ENCODE results near the gene TMTC1.

Gene TMTC1

GRCh38 chr12:29609431-29610215, 174.1 kb downstream of the TMTC1 start:
- no peak for DNase-seq

DNA sequence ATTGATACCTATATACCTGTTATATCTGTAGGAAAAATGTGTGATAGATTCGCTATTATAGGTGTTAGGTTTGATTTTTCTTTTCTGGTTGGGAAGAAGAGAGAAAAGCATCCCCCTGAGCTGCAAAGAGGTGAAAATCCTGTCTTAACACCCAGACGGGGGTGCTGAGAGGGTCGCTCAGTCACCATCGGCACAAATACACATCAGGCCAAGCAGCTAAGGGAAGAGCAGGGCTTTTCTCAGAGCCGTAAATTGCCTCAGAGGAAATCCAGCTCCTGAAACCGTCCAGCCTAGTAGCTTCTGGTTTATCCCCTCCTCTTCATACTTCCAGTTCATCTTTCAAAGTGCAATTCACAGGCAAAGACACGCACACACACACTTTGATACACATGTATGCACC, 175.2 kb downstream of the TMTC1 start:
- no peak for DNase-seq

DNA sequence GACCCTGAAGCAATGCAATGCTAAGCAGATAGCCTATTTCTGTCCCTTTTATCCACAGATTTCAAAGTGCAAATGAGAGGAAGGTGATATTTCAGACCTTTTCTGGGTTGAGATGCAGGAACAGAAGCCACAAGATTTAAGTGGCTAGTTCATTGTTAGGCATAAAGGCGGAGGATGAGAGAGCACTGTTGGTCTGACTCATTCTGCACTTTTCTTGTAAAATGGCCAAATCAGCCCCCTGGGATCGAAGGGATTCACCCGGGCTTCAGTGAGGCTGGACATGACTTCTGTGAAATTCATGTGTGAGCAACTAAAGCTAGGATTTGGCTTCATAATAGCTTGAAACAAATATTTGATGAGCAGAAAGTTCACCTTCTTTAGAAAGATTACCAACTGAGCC, 184.4 kb downstream of the TMTC1 start:
- DNase-seq, result peak; percentile 5

- no peak for DNase-seq
Observed at GRCh38 chr12:29595071-29595755, 188.5 kb downstream of the TMTC1 start.

GRCh38 chr12:29593001-29593400, 190.7 kb downstream of the TMTC1 start:
- no peak for DNase-seq

DNA sequence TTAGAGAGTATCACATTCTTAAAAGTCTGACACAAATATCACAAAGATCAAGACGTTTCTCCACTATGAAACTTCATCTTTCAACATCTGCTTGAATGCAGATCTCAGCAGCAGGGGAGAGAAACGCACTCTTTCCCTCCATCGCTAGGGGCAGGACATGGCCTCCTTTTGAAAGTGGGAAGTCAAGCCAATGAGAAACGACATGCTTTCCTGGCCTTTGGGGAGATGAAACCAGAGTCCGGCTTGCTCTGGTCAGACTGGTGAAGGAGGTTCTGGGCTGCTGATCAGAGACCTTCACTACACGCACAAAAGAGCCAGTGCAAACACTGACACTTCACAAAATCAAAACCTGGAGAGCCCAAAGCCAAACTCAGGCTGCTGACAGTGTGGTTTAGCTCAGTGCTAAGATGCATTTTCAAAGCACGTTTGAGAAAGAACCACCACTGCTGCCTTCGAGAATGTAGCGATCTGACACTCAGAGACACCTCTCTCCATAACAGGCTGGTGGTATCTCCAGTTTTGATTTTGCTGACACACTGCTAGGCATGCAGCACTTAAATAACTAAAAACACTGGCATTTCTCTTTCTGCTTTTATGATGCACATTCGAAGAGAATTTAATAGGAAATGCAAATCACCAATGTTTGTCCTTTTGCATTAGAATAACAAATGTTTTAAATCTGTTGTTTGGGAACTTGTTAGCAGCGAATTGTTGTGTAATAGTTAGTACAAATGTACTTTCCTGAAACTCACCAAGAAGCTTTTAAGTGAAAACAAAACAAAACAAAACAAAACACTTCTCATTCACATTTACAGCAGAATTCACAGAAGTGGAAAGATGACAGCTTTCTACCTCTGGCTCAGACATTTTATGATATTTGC, 192.4 kb downstream of the TMTC1 start:
- no peak for DNase-seq

- no peak for DNase-seq
Observed at GRCh38 chr12:29589851-29590250, 193.9 kb downstream of the TMTC1 start.

DNA sequence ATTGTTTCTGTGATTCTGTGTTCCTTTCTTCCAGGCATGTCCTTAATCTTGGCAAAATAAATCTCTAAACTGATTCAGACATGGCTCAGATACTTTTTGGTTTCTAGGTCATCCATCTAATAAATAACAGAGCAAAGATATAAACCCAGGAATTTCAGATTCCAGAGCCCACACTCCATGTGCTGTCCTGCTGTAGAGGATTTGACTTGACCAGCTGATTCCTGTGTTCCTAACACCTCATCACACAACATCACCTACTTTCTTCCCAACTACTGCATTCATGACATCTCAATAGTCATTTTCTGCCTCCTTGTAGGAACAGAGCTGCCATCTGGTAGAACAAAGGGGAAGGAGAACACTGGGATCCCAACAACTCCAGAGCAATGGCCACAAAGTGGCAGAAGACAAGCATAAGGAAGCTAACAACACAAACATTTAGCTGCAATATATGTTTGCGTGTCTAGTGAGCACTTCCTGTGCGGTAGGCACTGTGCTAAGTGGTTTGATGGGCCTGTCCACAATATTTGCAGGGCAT, 194.4 kb downstream of the TMTC1 start:
- no peak for DNase-seq

DNA sequence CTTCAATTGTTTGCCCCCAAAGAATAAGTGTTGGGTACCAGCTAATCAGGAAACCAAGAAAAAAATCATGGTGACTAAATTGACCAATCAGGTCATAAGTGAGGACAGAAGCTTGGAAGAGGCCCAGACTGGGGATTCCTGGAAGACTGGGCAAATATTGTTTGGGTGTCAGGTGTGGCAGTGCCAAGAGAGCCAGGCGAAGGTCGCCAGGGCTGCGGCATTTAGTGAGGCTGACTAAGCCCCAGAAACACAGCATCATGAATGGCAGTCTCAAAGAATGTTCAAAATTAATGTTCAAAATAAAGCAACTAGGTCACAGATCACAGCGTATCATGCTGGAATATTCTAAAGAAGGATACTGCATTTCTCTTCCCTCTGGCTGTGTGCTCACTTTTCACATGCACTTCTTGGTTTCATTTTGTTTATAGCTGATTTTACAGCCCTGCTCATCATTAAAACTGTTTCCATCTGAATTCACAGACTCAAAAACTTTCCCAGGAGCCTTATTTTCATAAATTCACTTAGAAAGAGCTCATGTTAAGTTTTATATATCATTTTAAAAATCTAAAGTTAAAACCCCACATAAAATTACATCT, 201.0 kb downstream of the TMTC1 start:
- DNase-seq, result no peak

GRCh38 chr12:29582146-29582545, 201.6 kb downstream of the TMTC1 start:
- DNase-seq, result no peak

DNA sequence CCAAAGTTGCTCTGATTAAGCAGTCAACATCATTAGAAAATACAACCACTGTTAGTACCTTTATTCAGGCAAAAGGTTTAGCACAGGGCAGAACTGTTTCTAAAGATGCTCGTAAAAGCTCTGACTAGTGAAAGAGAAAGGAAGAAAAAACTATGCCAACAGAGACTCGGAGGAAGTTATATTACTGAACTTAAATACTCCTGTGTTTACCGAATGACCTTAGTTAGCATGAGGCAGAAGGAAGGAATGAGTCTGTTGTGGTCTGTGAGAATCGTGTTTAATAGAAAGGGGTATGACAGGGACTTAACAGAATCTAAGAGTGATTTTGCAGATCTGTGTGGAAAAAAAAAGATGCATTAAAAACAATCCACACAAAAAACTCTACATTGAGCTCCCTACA, 202.1 kb downstream of the TMTC1 start:
- DNase-seq, result no peak

DNA sequence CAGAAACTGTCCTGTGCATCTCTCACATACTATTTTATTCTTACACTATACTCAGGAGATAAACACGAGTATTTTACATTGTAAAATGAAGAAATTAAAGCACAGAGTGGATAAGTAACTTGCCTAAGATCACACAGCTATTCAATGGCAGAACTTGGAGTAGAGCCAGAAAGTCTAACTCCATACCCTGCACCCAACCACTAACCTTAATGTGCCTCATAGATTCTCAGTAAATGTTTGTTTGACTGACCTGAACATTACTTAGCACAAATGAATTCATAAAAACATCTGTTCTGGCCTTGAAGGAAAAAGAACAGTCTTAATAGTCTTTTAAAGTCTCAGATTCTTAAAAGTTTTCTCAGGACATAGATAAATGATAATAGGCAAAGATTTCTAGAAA, 202.8 kb downstream of the TMTC1 start:
- no peak for DNase-seq

- no peak for DNase-seq
Observed at GRCh38 chr12:29578731-29579130, 205.0 kb downstream of the TMTC1 start.

- DNase-seq, result no peak
Observed at GRCh38 chr12:29578070-29578469, 205.7 kb downstream of the TMTC1 start.

- no peak for DNase-seq
Observed at GRCh38 chr12:29574500-29574899, 209.2 kb downstream of the TMTC1 start.

- no peak for DNase-seq
Observed at GRCh38 chr12:29572938-29573337, 210.8 kb downstream of the TMTC1 start.

- DNase-seq, result no peak
Observed at GRCh38 chr12:29572464-29572863, 211.3 kb downstream of the TMTC1 start.

- DNase-seq, result no peak
Observed at GRCh38 chr12:29569132-29569757, 214.5 kb downstream of the TMTC1 start.

DNA sequence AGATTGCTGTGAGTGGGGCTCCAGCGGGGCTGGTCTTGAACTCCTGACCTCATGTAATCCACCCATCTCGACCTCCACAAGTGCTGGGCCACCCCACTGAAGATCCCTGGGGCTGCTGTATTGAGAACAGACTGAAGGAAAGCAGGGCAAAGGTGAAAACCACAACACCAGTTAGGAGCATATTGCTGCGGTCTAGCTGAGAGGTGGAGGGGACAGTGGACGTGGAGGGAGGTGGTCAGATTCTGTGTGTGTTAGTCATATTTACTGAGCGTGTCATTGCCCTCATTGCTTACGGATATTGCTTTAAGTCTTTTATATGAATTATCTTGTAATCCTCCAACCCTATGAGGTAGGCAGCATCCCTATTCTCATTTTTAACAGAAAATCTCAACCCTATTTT, 217.3 kb downstream of the TMTC1 start:
- DNase-seq, result no peak

DNA sequence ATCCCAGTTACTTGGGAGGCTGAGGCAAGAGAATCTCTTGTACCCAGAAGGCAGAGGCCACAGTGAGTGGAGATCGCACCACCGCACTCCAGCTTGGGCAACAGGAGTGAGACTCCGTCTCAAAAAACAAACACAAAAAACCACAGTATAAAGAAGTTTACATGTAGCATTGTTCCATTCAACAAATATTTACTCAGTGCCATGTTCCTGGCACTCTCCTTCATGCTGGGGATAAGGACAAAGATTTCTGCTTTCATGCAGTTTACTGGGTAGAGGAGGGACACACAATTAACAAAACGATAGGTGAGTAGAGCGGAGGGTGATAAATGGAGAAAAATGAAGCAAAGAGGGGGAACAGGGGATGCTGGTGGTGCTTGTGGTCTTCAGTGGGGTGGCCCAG, 218.0 kb downstream of the TMTC1 start:
- no peak for DNase-seq

DNA sequence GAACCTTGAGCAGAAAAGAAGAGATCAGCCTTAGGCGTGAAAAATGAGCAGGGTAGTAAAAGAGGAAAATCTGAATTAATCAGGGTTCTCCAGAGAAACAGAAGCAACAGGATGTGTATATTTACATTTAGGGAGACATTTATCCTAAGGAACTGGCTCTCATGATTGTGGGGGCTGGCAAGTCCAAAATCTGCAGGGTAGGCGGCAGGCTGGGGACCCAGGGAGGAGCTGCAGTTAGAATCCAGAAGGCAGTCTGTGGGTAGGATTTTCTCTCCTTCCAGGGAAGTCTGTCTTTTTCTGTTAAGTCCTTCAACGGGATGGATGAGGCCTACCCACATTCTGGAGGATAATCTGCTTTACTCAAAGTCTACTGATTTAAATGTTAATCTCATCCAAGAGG, 218.8 kb downstream of the TMTC1 start:
- no peak for DNase-seq

DNA sequence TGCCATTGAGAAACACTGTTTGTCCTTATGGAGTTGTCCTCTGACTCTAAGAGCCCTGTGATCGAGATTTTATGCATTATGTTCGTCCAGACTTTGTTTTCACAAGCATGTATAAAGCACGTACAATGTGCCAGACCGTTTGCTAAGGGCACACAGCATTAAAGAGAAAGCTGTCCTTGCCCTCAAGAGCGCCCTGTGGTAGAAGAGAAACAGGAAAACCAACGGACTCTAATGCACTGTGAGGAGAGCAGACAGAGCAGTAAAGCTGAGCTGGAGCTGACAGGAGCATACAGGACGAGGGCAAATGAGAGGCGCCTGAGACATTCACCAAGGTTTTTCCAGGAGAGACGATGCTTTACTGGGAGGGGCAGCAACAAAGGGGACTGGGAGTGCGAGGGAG, 220.1 kb downstream of the TMTC1 start:
- no peak for DNase-seq

All from GOT3 (cell line).